KMS-11 (cell line): ENCODE measurements around the gene RPL13A.

Experiments
- H2AFZ ChIP-seq: fragments of 200-600 bp; sonication (generic); 2 replicates; pipeline ENCODE4 v1.6.1; 2016; ENCODE audit warnings: antibody characterized with exemption, mixed run types, low read depth
- H3K27ac ChIP-seq: fragments of 200-600 bp; sonication (generic); 2 replicates; pipeline ENCODE4 v1.6.1; 2016; ENCODE audit warnings: mild to moderate bottlenecking, mixed run types
- H3K27me3 ChIP-seq: fragments of 200-600 bp; sonication (generic); 2 replicates; pipeline ENCODE4 v1.6.1; 2017; ENCODE audit warnings: mild to moderate bottlenecking, low read depth, mixed run types, moderate library complexity; ENCODE audit not compliant: insufficient read depth
- H3K36me3 ChIP-seq: fragments of 200-600 bp; sonication (generic); 2 replicates; pipeline ENCODE4 v1.6.1; 2017; ENCODE audit warnings: mild to moderate bottlenecking, mixed run types; ENCODE audit not compliant: insufficient read depth
- H3K4me1 ChIP-seq: fragments of 200-600 bp; sonication (generic); 2 replicates; pipeline ENCODE4 v1.6.1; 2016; ENCODE audit warnings: mild to moderate bottlenecking, low read depth, mixed run types; ENCODE audit not compliant: poor library complexity, severe bottlenecking
- H3K4me2 ChIP-seq: fragments of 200-600 bp; sonication (generic); 2 replicates; pipeline ENCODE4 v1.7.0; 2016; ENCODE audit warnings: mild to moderate bottlenecking, mixed run types
- H3K4me3 ChIP-seq: fragments of 200-600 bp; sonication (generic); IDR thresholded peaks from 2 replicates; pipeline ENCODE4 v1.6.1; 2017; ENCODE audit warnings: low read depth, low read length, mixed read lengths; ENCODE audit not compliant: insufficient read depth
- H3K79me2 ChIP-seq: fragments of 200-600 bp; sonication (generic); 2 replicates; pipeline ENCODE4 v1.6.1; 2016; ENCODE audit warnings: low read depth, mixed run types; ENCODE audit not compliant: insufficient read depth
- H3K9ac ChIP-seq: fragments of 200-600 bp; sonication (generic); 2 replicates; pipeline ENCODE4 v1.6.1; 2016; ENCODE audit warnings: mild to moderate bottlenecking, mixed run types
- H4K20me1 ChIP-seq: fragments of 200-600 bp; sonication (generic); 2 replicates; pipeline ENCODE4 v1.6.1; 2016; ENCODE audit warnings: mild to moderate bottlenecking, mixed run types; ENCODE audit not compliant: insufficient read depth
- CTCF ChIP-seq: fragments of 200-600 bp; sonication (generic); conservative IDR thresholded peaks from 2 replicates; pipeline ENCODE4 v1.6.1; 2017; ENCODE audit warnings: low read depth, mild to moderate bottlenecking, antibody characterized with exemption, low read length, moderate library complexity, mixed read lengths

Gene RPL13A

GRCh38 chr19:49497789-49498103 is 10.3 kb downstream of the RPL13A start:
- Histone ChIP-seq H2AFZ (no peak overlapping the region), H4K20me1 (peaks cover 5% of the 10 kb centered on the region; the same call in 1 of the 2 replicates), H3K27me3 (no peaks in the 10 kb centered on the region), H3K4me1 (peaks cover 42% of the 10 kb centered on the region), H3K9ac (no peak overlapping the region), H3K79me2 (peaks cover 26% of the 10 kb centered on the region), H3K4me2 (peak overlapping the region; percentile 62), H3K27ac (no peak overlapping the region), H3K4me3 (no peak overlapping the region), H3K36me3 (peaks cover 20% of the 10 kb centered on the region; the same call in 1 of the 2 replicates)
- TF ChIP-seq CTCF: no peak

DNA sequence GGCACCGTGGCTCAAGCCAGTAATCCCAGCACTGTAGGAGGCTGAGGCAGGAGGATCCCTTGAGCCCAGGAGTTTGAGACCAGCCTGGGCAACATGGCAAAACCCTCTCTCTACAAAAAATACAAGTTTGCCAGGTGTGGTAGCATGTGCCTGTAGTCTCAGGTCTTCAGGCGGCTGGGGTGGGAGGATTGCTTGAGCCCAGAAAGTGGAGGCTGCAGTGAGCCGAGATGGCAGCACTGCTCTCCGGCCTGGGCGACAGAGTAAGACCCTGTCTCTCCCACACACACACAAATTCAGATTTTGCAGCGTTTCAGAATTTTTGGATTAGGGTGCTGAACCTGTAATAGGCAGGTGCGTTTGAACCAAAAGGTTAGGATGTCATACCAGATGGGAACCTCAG is 11.1 kb downstream of the RPL13A start:
- Histone ChIP-seq H3K36me3 (peaks cover 15% of the 10 kb centered on the region; the same call in 1 of the 2 replicates), H3K4me3 (no peak overlapping the region), H3K9ac (no peak overlapping the region), H3K4me1 (peaks cover 49% of the 10 kb centered on the region), H2AFZ (no peak overlapping the region), H3K27me3 (no peaks in the 10 kb centered on the region), H3K79me2 (peaks cover 26% of the 10 kb centered on the region), H3K4me2 (peak overlapping the region; percentile 62; the same call in 1 of the 2 replicates), H3K27ac (no peak overlapping the region), H4K20me1 (peaks cover 5% of the 10 kb centered on the region; the same call in 1 of the 2 replicates)
- TF ChIP-seq CTCF: no peak

DNA sequence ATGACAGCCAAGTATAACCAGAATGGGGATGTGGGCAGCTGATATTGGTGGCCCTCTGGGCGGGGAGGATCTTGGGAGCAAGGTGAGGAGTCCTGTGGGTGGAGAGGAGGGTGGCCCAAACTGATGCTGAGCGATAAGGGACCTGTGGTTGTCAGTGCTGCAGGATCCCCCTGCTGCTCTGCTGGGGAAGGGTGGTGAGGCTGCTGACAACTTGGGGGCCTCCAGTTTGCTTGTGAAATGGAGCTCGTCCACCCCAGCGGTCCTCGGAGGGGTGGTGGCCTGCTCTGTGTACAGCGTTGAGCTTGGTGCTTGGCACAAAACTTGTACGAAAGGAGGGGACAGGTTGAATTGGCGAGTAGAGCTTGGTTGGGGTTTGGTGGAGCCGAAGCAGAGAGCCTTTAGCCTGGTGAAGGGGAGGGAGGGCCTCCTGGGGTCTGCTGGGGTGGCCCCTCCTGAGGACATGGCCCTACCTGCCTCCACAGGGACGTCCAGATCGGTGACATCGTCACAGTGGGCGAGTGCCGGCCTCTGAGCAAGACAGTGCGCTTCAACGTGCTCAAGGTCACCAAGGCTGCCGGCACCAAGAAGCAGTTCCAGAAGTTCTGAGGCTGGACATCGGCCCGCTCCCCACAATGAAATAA is 11.7 kb downstream of the RPL13A start:
- H3K4me2 ChIP-seq: no peak overlapping the region
- TF ChIP-seq CTCF: no peak

GRCh38 chr19:49502866-49503581 is 15.6 kb downstream of the RPL13A start:
- H3K36me3 ChIP-seq: peaks cover 12% of the 10 kb centered on the region; the same call in 1 of the 2 replicates
- peaks cover 8% of the 10 kb centered on the region; the same call in 1 of the 2 replicates for H3K79me2 ChIP-seq
- peaks cover 5% of the 10 kb centered on the region; the same call in 1 of the 2 replicates for H4K20me1 ChIP-seq
- H2AFZ ChIP-seq: peak overlapping the region; percentile 38; the same call in 1 of the 2 replicates
- H3K4me3 ChIP-seq: no peak overlapping the region
- H3K4me2 ChIP-seq: no peak overlapping the region
- TF ChIP-seq CTCF: peak; percentile 84
- H3K9ac ChIP-seq: no peak overlapping the region
- H3K27me3 ChIP-seq: no peaks in the 10 kb centered on the region
- H3K27ac ChIP-seq: no peak overlapping the region
- peaks cover 39% of the 10 kb centered on the region for H3K4me1 ChIP-seq

More for the DNA sequence above, 11.7 kb downstream of the RPL13A start:
- no peak overlapping the region for H3K4me3 ChIP-seq
- peaks cover 26% of the 10 kb centered on the region for H3K79me2 ChIP-seq
- H4K20me1 ChIP-seq: peaks cover 5% of the 10 kb centered on the region; the same call in 1 of the 2 replicates
- H3K27me3 ChIP-seq: no peaks in the 10 kb centered on the region
- H3K36me3 ChIP-seq: peaks cover 15% of the 10 kb centered on the region; the same call in 1 of the 2 replicates
- H3K4me1 ChIP-seq: peaks cover 50% of the 10 kb centered on the region
- H3K9ac ChIP-seq: no peak overlapping the region
- no peak overlapping the region for H2AFZ ChIP-seq
- H3K27ac ChIP-seq: no peak overlapping the region
